ENCODE data around the gene DAW1.
A peak's percentile ranks its signal among the peaks of the same experiment; 100 is the strongest.

DAW1 gene

DNA sequence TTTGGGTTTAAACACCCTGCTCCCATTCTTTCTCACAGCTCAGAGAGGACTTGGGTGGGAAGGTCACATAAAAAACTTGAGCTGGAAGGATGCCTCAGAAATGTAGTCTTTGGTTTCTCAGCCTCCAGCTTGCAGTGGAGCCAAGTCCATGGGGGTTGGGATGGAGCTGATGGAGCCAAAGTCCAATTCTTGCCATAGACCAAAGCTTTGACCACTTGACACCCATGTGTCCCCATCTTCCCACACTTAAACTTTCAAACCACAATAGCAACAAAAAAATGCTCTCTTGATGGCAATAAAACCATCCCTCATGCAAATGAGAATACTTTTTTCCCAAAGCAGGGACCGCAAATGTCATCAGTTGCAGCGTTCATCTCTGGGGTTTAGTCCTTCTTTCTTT is 14.7 kb upstream of the DAW1 start:
- no peak overlapping the region for H3K27ac ChIP-seq
- H3K4me3 ChIP-seq: no peak overlapping the region

DNA sequence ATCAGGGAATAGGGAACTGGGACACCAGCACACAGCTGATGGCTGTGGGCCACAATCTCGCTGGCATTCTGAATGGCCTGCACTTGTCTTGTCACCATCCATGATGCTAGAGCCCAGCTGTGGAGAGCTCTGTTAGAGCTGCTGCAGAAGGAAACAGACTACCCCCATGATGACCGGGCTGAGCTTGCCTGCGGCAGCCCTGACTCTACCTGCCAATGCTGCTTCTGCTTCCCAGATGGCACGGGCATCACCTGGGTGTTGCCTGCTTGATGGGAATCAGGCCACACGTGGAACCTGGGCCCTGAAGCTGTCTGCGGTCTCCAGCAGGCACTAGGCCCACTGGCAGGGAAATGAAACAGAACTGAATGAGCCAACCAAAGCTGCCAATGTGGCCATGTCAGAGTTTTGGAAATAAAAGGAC is 11.2 kb upstream of the DAW1 start:
- Histone ChIP-seq H3K4me3 (no peak overlapping the region), H3K27ac (peak overlapping the region in 4 of 21 experiments; percentile 1 to 29 (median 15))

DNA sequence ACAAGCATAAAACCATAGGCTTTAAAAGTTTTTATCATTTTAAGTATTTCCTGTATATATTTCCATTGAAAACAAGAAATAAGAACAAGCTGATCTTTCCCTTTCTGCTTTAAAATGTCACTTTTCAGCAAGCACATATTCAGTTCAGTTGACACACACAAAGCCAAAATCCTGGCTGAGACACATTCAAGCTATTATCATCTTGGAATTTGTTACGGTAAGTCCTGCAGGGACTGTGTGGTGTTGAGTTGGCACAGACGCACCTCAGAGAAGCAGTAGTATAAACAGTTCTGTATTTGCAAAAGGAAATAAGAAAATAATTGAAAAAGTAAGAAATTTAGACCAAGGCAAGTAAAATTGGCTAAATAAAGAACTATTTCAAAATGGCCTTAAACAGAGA is 10.4 kb upstream of the DAW1 start:
- Histone ChIP-seq H3K4me3 (no peak overlapping the region), H3K27ac (peak overlapping the region in 3 of 21 experiments; percentile 1 to 29 (median 25))

DNA sequence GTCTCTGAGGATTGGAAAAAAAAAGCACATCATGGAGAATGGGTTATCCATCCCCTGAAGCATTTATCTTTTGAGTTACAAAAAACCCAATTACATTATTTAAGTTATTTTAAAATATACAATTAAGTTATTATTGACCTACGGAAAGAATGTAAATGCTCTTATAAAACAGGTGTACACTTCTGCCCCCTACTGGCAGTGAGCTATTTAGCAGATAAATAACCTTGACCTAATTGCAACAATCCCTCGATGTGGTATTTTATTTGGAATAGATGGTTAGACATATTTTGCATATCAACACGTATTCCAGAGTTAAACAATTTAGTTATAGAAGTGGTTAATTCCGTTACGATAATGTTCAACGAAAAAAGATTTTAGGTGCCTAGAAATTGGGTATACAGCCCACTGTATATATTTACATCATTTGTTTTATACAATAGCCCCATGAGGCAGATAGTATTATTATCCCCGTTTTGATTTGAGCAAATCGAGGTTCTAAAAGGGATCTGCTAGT is 9.1 kb upstream of the DAW1 start:
- Histone ChIP-seq H3K27ac (no peak overlapping the region), H3K4me3 (no peak overlapping the region)

DNA sequence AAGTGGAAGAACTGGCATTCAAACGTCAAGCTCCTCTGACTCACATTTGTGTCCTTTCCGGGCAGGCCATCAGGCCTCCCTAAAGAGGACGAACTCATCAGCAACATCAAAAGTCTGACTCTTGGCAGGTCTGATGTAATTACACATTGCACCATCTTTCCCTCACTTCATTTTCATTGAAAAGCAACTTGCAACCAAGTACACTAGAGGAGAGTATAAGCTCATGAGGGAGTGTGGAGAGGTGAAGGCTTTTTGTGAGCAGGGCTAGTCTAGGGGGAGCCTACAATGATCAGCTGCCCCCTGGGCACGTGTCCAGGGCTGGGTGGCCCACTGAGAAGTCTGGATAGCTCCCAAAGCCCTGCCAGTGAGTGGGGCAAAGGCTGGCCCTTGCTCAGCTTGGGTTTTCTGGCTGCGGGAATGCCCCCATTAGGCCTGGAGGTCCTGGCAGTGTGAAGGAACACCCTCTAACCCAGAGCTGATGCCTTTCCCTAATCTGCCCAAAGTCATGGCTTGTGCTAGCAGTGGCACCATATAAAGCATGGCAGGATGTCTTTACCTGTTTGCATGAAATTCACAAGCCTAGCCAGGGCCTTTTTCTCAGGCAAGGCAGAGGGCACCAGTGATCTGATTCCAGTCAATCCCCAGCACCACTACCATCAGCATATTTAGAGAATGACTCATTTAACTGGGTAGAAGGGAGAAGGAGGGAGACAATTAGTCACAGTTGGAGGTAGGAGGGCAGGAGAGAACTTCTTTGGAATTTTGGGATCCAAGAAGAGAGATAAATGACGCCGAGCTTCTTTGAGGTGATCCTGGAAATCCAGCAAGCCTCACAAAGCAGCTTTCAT is 8.5 kb upstream of the DAW1 start:
- peak overlapping the region in 6 of 21 experiments; percentile 8 to 52 (median 34) for H3K27ac ChIP-seq

DNA sequence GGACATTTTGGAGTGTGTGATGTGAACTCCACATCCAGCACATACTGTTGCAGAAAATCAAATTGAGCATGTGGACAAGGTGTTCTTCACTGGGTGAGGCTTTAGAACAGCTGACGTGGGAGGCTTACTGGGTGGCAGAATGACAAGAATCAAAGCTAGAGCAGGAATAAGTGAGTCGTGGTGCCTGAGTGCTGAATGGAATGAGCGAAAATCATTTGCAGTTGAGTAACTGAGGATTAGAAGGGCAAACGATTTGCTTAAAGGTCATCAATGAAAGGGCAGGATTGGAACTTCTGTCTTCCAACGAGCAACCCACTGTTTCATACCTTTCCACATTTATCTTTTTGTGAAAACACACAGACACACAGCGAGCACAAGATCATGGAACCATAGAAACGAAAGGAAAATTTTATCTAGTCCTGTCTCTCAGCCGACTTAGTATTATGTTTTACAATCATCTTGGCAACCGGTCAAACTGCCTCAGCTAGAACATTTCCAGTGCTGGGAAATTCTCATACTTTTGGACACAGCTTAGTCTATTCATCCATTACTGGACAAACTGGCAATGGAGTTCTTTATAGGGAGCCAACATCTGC is 7.2 kb upstream of the DAW1 start:
- no peak overlapping the region for H3K4me3 ChIP-seq
- H3K27ac ChIP-seq: peak overlapping the region in 1 of 21 experiments; percentile 54

More for the DNA sequence above, 8.5 kb upstream of the DAW1 start:
- no peak overlapping the region for H3K4me3 ChIP-seq

DNA sequence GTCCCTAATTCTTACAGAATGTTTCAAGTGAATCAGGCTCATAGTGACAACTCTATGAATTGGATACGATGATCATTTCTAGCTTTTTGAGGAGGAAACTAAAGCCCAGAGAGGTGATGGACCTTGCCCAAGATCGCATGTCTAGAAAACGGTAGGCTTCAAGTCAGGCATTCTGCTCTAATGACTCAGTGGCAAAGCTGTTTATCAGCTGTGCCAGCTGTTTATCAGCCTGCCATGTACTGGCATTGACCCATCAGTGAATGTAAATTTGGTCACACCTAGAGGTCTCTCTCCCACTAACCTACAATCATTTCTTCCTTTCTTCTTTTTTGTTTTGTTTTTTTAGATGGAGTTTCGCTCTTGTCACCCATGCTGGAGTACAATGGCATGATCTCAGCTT is 6.1 kb upstream of the DAW1 start:
- Histone ChIP-seq H3K4me3 (no peak overlapping the region), H3K27ac (no peak overlapping the region)

DNA sequence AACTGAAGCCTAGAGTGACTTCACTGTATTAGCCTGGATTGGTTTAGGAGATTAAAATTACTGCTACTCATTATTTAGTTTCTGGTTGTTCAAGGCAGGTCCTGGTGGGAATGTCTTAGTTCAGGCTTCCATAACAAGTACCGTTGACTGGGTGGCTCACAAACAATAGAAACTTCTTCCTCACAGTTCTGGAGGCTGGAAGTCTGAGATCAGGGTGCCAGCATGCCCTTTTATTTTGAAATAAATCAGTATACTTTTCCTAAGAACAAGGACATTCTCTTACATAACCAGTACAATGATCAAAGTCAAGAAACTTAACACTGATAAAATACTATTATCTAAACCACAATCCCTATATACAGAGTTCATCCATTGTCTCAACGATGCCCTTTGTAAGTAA is 4.0 kb upstream of the DAW1 start:
- Histone ChIP-seq H3K4me3 (no peak overlapping the region), H3K27ac (no peak overlapping the region)

DNA sequence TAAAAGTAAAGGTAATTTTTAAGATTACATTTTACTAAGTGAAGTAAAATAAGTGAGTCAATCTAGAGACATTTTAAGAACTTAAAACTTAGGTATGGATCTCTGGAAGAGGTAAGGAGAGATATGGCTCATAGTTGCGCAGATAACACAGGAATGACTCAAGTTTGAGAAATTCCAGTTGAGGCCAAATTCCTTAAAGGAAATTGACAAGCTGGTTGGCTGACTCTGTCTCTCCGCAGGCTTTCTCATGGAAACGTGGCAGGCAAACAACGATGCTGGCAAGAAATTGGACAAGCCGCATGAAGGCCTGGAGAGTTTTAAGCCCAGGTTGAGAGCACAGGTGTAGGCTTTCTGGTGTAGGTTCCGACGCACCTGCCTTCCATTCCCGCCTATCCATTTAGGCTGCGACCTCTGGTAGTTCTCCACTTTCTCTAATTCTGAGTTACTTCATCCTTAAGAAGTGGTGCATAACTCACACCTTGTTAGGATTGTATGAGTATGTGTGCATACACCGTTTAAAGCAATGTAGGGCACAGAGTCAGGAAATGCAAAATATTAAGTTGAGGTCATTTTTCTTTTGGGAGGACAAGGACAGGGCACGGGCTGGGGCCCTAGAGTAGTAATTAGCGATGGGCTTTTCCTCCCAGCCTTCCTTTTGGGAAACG is 589 bp upstream of the DAW1 start:
- Histone ChIP-seq H3K27ac (no peak overlapping the region), H3K4me3 (peak overlapping the region in 3 of 7 experiments; percentile 1 to 29 (median 11))

DNA sequence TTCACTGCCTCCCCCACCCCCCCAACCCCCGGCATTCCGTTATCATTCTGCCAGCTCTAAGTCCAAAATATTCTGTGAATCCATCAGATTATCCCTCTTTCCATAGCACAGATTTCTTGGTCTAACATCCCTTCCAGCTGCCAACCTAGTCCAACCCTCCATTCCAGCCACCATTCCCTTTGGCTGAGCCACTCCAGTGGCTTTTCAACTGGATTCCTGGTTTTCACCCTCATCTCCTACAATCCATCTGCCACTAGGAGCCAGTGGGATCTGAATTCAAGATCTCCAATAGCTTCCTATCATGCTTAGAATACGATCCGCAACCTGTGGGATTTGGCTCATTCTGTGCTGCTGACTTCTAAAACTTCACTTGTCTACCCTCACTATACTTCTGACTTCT is 1.2 kb downstream of the DAW1 start:
- Histone ChIP-seq H3K4me3 (no peak overlapping the region), H3K27ac (no peak overlapping the region)

DNA sequence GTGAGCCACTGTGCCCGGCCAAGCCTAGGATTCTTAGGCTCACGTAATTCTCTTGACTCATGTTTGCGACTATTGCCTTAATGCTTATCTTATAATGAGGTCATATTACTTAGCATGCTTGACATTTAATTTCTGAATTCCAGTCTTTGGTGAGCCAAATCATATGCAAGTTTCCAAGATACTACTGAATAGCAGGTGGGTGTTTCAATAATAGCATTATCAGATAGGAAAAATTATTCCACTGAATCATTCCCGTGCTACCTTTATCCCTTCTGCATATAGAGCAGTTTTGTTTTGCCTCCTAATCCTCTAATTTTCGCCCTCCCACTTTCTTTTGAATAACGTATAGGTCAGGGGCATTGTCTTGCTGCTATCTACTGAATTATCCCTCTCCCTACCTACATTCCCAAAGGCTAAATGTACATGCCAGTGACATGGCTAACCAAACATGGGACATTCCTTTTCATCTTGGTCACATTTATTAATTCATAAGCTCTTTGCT is 4.9 kb downstream of the DAW1 start:
- H3K27ac ChIP-seq: no peak overlapping the region
- H3K4me3 ChIP-seq: no peak overlapping the region

DNA sequence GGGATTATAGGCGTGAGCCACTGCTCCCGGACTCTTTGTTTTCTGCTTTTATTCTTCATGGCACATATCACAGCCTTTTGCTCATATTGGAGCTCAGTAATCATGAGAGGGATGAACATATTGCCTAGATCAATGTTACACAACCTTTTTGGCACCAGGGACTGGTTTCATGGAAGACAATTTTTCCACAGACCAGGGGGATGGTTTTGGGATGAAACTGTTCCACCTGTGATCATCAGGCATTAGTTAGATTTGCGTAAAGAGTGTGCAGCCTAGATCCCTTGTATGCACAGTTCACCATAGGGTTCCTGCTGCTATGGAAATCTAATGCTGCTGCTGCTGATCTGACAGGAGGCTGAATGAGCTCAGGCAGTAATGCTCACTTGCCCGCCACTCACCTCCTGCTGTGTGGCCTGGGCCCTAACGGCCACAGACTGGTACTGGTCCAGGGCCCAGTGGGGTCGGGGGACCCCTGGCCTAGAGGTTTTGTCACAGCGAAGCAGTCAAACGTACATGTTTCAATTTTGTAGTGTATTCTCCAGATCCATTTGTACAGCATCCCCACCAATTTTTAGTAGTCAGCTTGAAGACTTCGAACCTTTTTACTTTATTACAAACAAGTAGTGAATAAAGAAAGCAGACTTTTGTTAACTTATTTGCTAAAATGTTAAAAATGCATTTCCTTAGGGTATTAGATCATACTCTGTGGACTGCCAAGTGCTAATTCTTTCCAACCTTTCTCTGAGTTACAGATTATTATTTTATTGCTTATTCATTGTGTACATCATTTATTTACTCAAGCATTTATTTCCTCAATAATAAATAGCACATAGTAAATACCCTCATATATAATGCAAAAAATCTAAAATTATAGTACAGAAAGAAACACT is 6.2 kb downstream of the DAW1 start:
- H3K27ac ChIP-seq: peak overlapping the region in 3 of 21 experiments; percentile 21 to 66 (median 27)

DNA sequence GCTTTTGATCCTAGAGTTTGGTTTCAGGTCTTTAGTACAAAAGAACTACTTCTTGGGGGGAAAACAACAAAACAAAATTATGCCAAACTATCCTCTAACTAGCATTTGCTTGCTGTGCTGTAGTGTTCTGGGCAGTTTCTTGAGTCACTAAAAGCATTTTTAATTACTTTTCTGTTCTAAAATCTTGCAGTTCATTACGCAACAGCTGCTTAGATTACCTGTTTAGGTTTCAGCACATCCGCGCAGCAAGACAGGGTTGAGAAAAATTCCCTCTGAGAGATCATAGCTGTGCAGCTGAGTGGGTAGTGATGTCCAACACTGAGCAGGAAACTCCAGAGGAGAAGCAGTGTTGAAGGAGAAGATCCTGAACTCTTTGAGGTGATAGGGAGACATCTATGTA is 9.0 kb downstream of the DAW1 start:
- H3K4me3 ChIP-seq: no peak overlapping the region
- no peak overlapping the region for H3K27ac ChIP-seq

More for the DNA sequence above, 6.2 kb downstream of the DAW1 start:
- H3K4me3 ChIP-seq: no peak overlapping the region

DNA sequence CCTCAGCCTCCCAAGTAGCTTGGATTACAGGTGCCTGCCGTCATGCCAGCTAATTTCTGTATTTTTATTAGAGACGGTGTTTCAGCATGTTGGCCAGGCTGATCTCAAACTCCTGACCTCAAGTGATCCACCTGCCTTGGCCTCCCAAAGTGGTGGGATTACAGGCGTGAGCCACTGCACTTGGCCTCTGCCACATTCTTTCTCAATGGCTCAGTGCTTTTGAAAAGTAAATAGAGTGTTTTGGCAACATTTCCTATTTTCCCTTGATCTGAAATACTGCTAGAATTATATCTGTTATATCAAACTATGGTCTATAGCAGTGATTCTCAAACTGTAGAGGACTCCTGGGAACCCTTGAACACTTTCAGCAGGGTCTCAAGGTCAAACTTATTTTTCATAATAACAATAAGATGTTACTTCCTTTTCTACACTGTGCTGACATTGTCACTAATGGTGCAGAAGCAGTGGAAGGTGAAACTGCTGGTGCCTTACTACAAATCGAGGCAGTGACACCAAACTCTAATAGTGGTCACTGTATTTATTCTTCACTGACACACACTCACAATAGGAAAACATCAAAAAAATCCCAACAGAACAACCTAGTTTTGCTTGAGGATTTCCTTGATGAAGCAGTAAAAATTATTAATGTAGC is 10.6 kb downstream of the DAW1 start:
- H3K4me3 ChIP-seq: no peak overlapping the region

DNA sequence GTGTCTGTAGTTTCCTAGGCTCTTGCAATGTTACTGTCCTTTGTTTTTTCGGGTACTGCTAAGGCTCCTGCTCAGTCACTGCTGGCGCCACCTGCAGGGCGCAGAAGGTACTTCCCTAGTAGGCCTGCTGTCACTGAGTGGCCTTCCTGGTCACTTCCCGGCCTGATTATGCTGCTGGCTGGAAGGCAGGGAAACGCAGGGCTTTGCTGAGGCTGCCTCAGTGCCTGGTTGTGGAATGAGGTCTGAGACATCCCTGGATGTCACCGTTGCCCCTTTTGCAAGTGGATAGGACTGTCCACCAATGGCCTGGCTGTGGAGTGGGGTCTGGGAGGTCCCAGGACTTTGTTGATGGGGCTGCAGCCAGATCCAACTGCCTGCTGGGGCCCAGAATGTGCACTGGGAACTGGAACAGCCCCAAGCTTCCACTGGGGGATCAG is 13.1 kb downstream of the DAW1 start:
- H3K27ac ChIP-seq: no peak overlapping the region
- no peak overlapping the region for H3K4me3 ChIP-seq

More for the DNA sequence above, 10.6 kb downstream of the DAW1 start:
- H3K27ac ChIP-seq: no peak overlapping the region

DNA sequence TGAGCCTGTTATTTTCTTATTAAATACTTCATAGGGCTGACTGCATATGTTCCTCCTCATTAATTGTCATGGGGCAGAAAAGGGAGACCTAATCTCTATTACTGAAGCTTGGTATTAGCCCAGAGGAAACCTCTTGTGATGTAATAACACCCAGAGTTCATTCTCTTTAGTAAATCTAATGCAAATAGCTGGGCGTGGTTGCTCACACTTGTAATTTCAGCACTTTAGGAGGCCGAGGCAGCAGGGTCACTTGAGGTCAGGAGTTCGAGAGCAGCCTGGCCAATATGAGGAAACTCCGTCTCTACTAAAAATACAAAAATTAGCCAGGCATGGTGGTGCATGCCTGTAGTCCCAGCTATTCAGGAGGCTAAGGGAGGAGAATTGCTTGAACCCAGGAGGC is 14.7 kb downstream of the DAW1 start:
- no peak overlapping the region for H3K4me3 ChIP-seq

DNA sequence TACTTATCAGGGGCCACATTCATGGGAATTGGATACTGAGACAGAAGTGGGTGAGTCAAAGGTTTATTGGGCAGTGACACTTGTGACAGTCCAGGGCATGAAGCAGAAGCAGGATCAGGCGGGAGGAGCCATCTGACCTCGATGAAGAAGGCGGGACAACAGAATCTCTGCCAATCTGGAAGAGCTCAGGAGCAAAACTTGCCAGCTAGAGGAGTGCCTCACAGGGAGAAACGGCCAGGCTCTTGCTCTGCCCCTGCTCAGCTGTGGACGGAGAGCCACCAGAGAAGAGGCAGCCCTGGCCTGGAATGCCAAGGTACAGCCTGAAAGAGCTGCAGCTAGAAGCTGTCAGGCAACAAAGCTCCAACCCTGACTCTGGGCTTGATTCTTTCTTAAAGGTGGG is 16.9 kb downstream of the DAW1 start:
- H3K4me3 ChIP-seq: no peak overlapping the region
- no peak overlapping the region for H3K27ac ChIP-seq

More for the DNA sequence above, 14.7 kb downstream of the DAW1 start:
- H3K27ac ChIP-seq: no peak overlapping the region

DNA sequence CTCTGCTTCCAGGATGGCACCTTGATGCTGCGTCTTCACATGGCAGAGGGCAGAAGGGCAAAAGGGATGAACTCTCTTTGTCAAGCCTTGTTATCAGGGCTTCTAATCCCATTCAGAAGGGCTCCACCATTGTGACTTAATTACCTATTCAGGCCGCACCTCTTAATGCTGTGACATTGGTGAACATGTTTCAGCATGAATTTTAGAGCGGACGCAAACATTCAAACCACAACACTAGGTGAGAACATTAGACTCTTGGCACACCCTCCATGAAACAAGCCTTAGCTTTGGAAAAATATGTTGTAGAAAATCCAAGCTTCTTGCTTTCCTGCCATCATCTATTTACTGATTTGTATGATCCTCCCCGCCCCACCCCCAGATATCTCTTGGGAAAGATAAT is 17.9 kb downstream of the DAW1 start:
- H3K27ac ChIP-seq: no peak overlapping the region
- H3K4me3 ChIP-seq: no peak overlapping the region
